Esophagus mucosa (tissue), 1 donor: ENCODE measurements around the gene MTX3. TPM values are rescaled to one million over a fixed set of nuclear protein-coding genes. Genes with fewer than 3 reads are reported as not detected.

Experiments
- ATAC-seq: fragments of 200-7000 bp; cut with Tn5 transposase; one replicate; pipeline ENCODE4 v1.9.1; 2020
- total RNA-seq: library from RNA; stranded (reverse); gene quantifications from one replicate; pipeline ENCODE4 v1.2.4, GENCODE V29; 2023
- donor health status: DM: yes; HTN: yes; CAD: no.

The MTX3 gene
- total RNA-seq, 1 donor from 2014 or later = 12.5 TPM

- no peak for ATAC-seq
These were observed 8.9 kb downstream of the MTX3 start for GRCh38 chr5:79982136-79982535.

DNA sequence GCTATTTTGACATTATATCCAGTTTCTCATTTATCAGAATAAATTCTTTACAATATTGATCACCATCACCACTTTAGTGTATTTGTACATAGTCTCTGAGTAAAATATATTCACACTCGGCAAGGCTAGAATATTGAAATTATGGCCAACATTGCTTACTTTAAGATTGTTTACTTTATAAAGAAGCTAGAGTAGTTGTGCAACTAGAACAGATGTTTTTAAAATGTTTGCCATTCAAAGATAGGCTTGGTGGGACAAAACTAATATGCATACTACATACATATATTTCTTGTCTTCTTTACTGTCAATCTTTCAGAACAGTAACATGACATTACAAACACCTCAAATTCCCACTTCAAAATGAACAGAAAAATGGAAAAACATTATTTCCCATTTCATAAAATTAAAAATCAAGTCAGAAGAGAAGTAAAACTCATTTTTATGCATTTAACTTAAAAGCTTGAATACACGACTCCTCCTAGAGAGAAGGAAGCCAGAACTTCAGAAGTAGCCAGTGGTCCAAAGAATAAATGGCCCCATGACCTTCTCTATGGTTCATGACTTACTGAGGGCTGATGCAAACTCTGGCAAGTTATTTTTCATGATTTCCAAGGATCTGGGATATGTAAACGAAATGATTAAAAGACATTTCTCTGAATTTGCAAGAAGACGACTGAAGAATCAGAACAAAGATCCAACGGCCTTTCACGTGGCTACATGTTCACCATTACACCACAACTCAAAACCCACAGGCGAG is 14.1 kb downstream of the MTX3 start:
- ATAC-seq = no peak

GRCh38 chr5:79975422-79975821 is 15.6 kb downstream of the MTX3 start:
- no peak for ATAC-seq

GRCh38 chr5:79974886-79975285 is 16.2 kb downstream of the MTX3 start:
- ATAC-seq = no peak

GRCh38 chr5:79973996-79974395 is 17.1 kb downstream of the MTX3 start:
- ATAC-seq = no peak

GRCh38 chr5:79973511-79973910 is 17.6 kb downstream of the MTX3 start:
- no peak for ATAC-seq

DNA sequence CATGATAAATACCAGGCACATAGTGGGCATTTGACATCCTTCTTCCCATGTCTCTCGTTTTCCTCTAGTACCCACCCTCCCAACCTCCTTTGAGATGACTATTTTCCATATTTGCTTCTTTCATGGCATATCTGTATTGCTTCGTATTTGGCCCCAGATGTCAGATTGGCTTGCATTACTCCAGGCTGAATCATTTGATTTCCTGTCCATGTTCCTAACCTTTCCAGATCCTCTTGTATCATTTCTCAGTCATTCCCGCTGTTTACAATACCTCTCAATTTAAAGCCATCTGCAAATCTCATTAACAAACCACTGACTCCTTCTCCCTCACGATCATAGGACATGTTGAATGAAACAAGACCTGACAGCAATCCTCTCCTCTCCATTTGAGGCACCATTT is 19.9 kb downstream of the MTX3 start:
- ATAC-seq = no peak

DNA sequence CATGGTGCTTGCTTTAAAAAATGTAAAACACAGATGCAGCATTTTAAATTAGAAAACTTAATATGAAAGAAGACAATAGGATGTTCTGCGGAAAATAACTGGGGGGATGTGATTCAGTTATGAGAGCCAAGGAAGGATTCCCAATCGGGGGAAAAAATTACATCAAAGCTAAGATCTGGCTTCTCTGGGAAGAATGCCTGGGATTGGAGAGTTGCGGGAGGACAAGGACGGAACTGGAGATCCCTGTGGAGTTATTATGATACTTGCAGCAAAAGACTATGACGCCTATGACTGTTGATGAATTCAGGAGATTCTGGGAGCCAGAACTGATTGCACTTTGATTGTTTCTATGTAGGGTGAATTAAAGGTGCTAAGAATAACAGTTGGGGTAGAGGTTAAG is 24.6 kb downstream of the MTX3 start:
- no peak for ATAC-seq

DNA sequence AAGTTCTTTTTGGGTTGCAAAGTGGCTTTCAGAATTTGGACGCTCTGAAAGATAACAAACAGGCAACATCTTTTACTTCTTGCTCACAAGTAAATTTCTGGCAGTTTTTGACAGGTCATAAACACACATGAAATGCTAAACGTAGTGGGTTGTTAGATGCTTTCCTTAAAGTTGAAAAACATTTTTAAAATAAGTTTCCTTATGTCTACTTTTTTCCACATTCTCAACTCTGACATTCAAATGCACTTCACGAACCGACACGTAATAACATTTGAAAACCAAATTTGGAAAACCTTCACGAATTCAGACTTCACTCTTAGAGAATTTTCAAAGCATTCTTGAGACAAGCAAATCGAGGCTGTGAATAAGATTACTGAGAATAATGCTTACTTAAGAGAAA is 26.9 kb downstream of the MTX3 start:
- ATAC-seq = no peak

DNA sequence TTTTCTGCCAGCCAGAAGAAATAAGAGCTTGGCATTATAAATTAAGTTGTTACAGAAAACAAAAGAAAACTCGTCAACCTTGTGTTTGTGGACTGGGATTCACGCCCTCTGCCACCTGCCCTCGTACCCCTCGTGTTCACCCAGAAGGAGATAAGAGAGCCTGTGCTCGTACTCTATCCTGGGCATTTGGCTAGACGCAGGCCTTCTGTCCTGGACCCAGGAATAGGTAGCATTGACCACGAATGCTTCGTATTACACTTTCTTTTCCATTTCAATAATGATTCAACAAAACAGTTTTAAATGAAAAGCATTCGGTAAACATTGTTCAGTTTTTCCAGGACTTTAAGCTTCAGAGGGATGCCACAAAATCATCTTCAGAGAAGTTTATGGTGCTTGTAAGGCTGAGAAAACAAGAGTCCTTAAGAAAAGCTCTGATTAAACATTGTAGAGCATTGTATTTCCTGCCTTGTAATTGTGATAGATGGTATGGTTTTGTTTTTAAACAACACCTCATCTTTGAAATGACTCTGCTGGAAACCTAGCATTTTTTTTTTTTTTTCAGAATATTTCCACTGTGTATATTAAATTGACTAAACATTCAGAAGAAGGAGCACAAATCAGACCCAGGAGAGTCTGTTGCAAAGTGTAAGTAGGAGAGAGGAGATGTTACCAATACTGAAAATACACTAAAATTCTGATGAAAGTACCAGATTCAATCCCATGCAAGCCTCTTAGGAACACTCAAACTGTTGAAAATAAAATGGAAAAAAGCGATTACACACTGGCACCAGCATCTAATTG is 27.6 kb downstream of the MTX3 start:
- ATAC-seq = no peak

- ATAC-seq = no peak
These were observed 28.4 kb downstream of the MTX3 start for GRCh38 chr5:79962575-79963222.

GRCh38 chr5:79961716-79962574 is 29.1 kb downstream of the MTX3 start:
- ATAC-seq = peak; percentile 69

- ATAC-seq = no peak
These were observed 31.7 kb downstream of the MTX3 start for GRCh38 chr5:79959407-79959806.

DNA sequence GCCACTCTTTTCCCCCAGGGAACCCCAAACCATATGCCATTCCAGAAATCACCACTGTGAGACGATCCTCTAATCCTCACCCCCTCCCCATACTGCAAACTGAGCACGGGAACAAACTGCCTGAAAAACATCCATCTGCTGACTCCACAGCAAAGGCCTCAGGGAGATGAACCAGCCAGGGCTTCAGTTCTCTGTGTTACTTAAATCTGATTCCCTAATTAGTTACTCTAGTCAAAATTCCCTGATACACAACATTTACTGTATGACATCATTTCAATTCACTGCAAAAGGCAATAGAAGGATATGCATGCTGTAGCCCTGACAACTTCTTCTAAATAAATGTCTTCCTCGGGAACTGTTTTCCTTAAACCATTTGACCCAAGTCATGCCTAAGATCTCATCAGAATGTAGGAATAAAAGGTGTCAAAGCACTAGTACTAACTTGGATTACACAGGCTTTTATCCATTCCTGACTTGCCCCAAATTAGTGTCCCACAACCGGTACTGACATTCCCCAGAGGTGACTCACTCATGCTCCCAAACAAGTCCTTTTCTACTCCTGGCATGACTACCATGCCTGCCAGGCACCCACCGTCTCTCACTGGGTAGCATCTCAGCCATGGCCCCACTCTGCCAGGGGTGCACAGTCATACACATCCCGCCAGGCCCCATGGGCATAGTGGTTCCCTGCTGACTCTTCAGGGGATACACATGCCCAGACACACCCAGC is 35.0 kb downstream of the MTX3 start:
- peak; percentile 95 for ATAC-seq

- ATAC-seq = no peak
These were observed 35.6 kb downstream of the MTX3 start for GRCh38 chr5:79955356-79955895.

DNA sequence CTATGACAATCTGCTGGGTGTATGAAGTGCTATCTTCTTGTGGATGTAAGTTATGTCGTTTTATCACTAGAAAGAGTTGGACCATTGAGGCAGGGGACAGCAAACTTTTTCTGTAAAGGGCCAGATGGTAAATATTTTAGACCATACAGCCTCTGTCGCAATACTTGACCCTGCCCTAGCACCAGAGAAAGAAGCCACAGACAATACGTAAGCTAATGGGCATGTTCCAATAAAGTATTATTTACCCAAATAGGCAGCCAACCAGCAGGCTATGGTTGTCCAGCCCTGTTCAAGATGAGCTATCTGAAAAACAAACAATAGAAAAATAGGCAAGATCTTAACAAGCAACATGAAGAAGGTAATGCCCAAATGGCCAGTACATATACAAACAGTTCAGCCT is 36.4 kb downstream of the MTX3 start:
- ATAC-seq = no peak

DNA sequence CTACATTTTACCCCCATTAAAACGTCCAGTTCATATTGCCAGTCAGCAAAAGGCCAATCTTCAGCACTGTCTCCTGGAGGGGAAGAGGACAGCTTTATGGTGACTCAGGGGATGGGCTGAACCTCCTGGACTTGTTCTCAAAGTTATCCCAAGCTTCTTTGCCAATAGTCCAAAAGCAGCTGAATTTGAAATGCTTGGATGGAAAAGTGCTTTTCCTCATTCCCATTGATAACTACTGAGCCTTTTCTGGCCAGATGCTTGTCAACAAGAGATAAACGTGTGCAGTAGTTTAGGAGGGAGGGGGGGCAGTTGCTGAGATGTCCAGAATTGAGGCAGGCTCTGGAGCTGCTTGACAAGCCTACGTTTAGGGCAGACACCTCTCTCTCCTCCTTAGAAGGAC is 43.5 kb downstream of the MTX3 start:
- ATAC-seq = no peak

- peak; percentile 93 for ATAC-seq
These were observed 52.6 kb downstream of the MTX3 start for GRCh38 chr5:79938468-79938867.

GRCh38 chr5:79936646-79937216 is 54.3 kb downstream of the MTX3 start:
- peak; percentile 30 for ATAC-seq

GRCh38 chr5:79936002-79936645 is 54.9 kb downstream of the MTX3 start:
- no peak for ATAC-seq

- ATAC-seq = no peak
These were observed 56.4 kb downstream of the MTX3 start for GRCh38 chr5:79934681-79935080.
